NCI-H2227 (cell line): ENCODE results near the gene NDRG2.
A peak's percentile ranks its signal among the peaks of the same experiment; 100 is the strongest.
"Not testable (repeated sequence)": the region's sequence is repeated elsewhere in the genome, so short reads cannot be mapped to it uniquely, and the experiment has no call there.

Experiments used
- DNase-seq: peaks from one replicate; lab custom pipeline; 2025; ENCODE audit not compliant: unreplicated experiment; lab: John Stamatoyannopoulos, UW

Gene NDRG2

GRCh38 chr14:21016413-21017190, 8.3 kb downstream of the NDRG2 start:
- DNase-seq: no peak

- no peak for DNase-seq
Observed at GRCh38 chr14:21015312-21015711, 9.5 kb downstream of the NDRG2 start.

- DNase-seq: peak; percentile 90
Observed at GRCh38 chr14:21014761-21015190, 10.1 kb downstream of the NDRG2 start.

GRCh38 chr14:21011136-21011535, 13.7 kb downstream of the NDRG2 start:
- DNase-seq: no peak

GRCh38 chr14:21009721-21010120, 15.1 kb downstream of the NDRG2 start:
- DNase-seq: not testable (repeated sequence)

- no peak for DNase-seq
Observed at GRCh38 chr14:21003788-21004346, 21.0 kb downstream of the NDRG2 start.

- no peak for DNase-seq
Observed at GRCh38 chr14:21001218-21001617, 23.6 kb downstream of the NDRG2 start.

- DNase-seq: no peak
Observed at GRCh38 chr14:20999591-20999990, 25.3 kb downstream of the NDRG2 start.

- DNase-seq: peak; percentile 13
Observed at GRCh38 chr14:20998674-20999366, 26.0 kb downstream of the NDRG2 start, which contains the start of gene SLC39A2. Gene SLC39A2, plus strand, starts transcription at chr14:20999293. Its CDS starts 154 bp downstream, at chr14:20999447.

GRCh38 chr14:20998139-20998538, 26.7 kb downstream of the NDRG2 start:
- DNase-seq: no peak

- no peak for DNase-seq
Observed at GRCh38 chr14:20997564-20997963, 27.3 kb downstream of the NDRG2 start.

GRCh38 chr14:20997115-20997514, 27.7 kb downstream of the NDRG2 start:
- no peak for DNase-seq

GRCh38 chr14:20996521-20996920, 28.3 kb downstream of the NDRG2 start:
- DNase-seq: no peak

- DNase-seq: peak; percentile 96
Observed at GRCh38 chr14:20989787-20990600, 34.9 kb downstream of the NDRG2 start, which contains the start of gene METTL17. Gene METTL17, plus strand, starts transcription at chr14:20989980. Its CDS starts 23 bp downstream, at chr14:20990003.

- no peak for DNase-seq
Observed at GRCh38 chr14:20989471-20989786, 35.4 kb downstream of the NDRG2 start.

GRCh38 chr14:20988717-20989470, 36.0 kb downstream of the NDRG2 start:
- no peak for DNase-seq

GRCh38 chr14:20986811-20987210, 38.0 kb downstream of the NDRG2 start:
- DNase-seq: no peak

GRCh38 chr14:20985650-20986049, 39.2 kb downstream of the NDRG2 start:
- DNase-seq: not testable (repeated sequence)

GRCh38 chr14:20982646-20983369, 42.1 kb downstream of the NDRG2 start:
- DNase-seq: no peak

- DNase-seq: no peak
Observed at GRCh38 chr14:20980906-20981305, 44.0 kb downstream of the NDRG2 start.
